Stimulated activated CD8-positive, alpha-beta memory T cell treated with anti-CD3 and anti-CD28 coated beads, Interleukin-4, amount 100 ng/mL, for 24 hours (primary cell): ENCODE data around the gene PRXL2B.
"Not testable (repeated sequence)": the region's sequence is repeated elsewhere in the genome, so short reads cannot be mapped to it uniquely, and the experiment has no call there.

Experiments
- DNase-seq: peaks from one replicate; pipeline ENCODE4 v3.0.0-alpha.2; 2020; ENCODE audit warnings: low read depth

The PRXL2B gene

GRCh38 chr1:2614145-2614544 is 27.6 kb downstream of the PRXL2B start:
- no peak for DNase-seq

- DNase-seq, result no peak
Measured at GRCh38 chr1:2617971-2618470, 31.4 kb downstream of the PRXL2B start.

GRCh38 chr1:2623571-2624337 is 37.2 kb downstream of the PRXL2B start:
- DNase-seq, result no peak

- DNase-seq, result no peak
Measured at GRCh38 chr1:2624735-2625300, 38.2 kb downstream of the PRXL2B start.

GRCh38 chr1:2625311-2625710 is 38.7 kb downstream of the PRXL2B start:
- DNase-seq, result no peak

GRCh38 chr1:2625748-2626147 is 39.2 kb downstream of the PRXL2B start:
- DNase-seq, result not testable (repeated sequence)

- no peak for DNase-seq
Measured at GRCh38 chr1:2627746-2628145, 41.2 kb downstream of the PRXL2B start.

GRCh38 chr1:2628191-2628932 is 41.8 kb downstream of the PRXL2B start:
- no peak for DNase-seq

GRCh38 chr1:2628933-2629626 is 42.5 kb downstream of the PRXL2B start:
- DNase-seq, result no peak

- DNase-seq, result no peak
Measured at GRCh38 chr1:2629627-2630497, 43.3 kb downstream of the PRXL2B start.

GRCh38 chr1:2630498-2631135 is 44.0 kb downstream of the PRXL2B start:
- no peak for DNase-seq

- no peak for DNase-seq
Measured at GRCh38 chr1:2631136-2632050, 44.8 kb downstream of the PRXL2B start.

GRCh38 chr1:2632051-2632430 is 45.5 kb downstream of the PRXL2B start:
- no peak for DNase-seq

- no peak for DNase-seq
Measured at GRCh38 chr1:2632561-2633361, 46.2 kb downstream of the PRXL2B start, which contains the start of gene MMEL1. TSS of gene MMEL1 (minus strand) at chr1:2633016. CDS start at chr1:2629484, 3,532 bp downstream.

- no peak for DNase-seq
Measured at GRCh38 chr1:2633366-2633935, 46.9 kb downstream of the PRXL2B start.

- DNase-seq, result no peak
Measured at GRCh38 chr1:2633936-2634491, 47.4 kb downstream of the PRXL2B start.

- DNase-seq, result no peak
Measured at GRCh38 chr1:2635361-2636010, 48.9 kb downstream of the PRXL2B start.

GRCh38 chr1:2636733-2637132 is 50.2 kb downstream of the PRXL2B start:
- no peak for DNase-seq
